Measurements from ENCODE around the gene CARD11.

CARD11 gene

DNA sequence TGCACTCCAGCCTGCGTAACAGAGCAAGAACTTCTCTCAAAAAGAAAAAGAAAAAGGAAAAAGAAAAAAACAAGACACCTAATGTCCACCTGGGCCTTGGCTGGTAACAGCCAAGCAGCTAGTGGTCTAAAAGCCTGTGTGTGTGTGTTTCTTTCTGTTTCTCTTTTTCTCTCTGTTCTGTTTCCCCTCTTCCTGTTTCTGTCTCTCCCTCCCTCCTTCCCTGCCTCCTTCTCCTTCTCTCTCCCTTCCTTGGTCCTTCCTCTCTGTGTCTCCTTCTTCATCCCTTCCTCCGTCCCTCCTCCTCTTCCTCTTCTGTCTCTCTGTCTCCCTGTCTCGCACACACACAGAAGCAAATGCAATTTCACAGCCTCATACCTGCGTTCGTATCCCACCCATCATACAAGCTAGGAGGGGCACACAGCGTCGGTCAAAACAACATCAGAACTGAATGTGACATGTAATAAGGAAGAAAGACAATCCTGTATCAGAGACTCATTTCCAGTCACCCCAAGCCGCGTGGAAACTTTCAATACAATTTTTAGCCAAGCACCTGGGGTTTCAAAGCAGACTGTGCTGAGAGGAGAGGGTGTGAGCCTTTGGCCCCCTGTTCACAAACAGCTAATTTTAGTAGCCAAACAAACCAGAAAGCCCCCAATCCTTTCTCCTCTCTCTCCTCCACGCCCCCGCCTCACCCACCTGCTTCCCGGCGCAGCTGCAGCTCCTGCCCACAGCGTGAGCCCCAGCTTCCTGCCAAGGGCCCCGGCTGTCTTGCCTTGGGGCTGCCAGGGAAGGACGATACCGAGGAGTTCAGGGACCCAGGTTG lies 149.3 kb downstream of the CARD11 start:
- peak; percentile 24 for DNase-seq

DNA sequence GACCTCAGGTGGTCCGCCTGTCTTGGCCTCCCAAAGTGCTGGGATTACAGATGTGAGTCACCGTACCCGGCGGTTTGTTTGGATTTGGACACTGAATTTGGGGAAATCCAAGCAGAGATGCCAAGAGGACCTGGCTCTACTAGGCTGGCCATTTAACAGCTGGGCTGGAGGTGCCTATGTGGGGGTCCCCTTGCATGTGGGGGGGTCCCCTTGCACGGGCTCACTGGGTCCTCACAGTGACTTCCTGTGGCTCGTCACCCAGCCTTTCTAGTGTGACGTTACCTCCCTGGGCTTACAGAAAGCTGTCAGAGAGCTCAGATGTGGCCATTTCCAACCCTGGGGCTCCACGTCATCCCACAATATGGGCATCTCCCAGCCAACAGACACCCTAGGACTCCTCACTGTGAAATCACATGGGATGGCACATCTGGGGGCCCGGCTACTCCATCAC lies 150.2 kb downstream of the CARD11 start:
- no peak for DNase-seq

DNA sequence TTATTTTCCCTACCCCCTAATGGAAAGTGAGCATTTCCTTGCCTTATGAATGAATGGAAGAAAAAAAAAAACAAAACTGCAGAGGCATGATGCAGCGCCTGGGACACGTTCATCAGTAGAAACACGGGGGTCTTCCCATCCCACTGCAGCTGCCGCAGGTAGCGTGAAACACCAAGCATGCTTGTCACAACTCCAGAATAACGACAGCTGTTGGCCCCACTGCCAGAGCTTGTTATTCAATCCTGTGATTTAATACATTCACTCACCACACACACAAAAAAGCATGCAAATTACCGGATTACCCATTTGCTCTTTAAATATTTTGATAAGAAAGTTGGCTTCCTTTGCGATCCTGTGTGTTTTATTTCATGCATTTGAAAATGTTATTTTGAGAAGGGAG lies 151.1 kb downstream of the CARD11 start:
- DNase-seq = no peak

DNA sequence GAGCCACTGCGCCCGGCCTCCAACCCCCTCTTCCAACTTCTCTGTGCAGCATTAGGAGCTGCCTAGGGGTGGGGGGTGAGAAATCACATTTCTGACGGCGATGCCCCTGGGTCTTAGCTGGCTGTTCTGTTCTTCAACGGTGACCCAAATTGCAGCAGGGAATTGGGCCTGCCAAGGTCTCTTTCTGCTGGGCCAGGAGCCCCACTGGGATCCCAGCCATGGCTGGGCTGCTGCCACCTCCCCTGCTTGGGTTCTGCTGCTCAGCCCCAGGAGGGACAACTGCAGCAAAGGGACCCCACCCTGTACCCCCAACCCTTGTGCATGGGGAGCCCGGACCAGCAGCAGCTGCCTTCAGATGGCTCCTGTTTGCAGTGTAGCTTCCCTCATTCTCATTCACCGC lies 155.9 kb downstream of the CARD11 start:
- DNase-seq = no peak

DNA sequence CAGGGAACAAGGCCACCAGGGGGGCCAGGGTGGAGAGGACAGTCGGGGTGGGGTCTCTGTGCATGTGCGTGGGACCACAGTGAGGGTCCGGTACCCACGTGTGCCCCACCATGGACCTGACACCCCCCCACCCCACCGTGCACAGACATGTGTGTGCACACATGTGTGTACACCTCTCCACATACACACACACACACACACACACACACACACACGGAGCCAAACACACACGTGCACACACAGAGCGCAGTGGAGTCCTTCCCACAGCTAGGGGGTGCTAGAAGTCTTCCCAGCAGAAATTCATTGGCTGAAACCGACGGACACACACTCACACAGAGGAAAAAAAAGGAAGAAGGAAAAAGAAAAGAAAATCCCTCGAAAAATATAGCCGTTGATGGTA lies 156.8 kb downstream of the CARD11 start:
- DNase-seq = no peak

DNA sequence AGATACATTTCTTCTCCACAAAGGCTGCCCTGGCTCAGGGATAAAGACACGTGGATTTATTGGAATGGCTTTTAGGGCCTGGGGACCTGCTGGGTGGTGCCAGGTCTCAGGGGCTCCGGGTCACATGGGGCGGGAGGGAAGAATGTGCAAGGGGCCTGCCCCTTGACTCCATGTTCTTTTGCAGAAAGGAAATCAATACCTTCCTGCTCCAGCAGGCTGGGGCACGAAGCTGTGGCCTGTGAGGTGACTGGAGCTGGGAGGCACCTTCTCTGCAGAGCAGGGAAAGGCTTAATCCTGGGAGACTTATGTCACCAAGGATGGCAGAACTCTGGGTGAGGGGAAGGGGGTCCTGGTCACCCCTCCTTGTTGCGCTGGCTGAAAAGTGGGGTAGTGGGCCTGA lies 157.3 kb downstream of the CARD11 start:
- no peak for DNase-seq

DNA sequence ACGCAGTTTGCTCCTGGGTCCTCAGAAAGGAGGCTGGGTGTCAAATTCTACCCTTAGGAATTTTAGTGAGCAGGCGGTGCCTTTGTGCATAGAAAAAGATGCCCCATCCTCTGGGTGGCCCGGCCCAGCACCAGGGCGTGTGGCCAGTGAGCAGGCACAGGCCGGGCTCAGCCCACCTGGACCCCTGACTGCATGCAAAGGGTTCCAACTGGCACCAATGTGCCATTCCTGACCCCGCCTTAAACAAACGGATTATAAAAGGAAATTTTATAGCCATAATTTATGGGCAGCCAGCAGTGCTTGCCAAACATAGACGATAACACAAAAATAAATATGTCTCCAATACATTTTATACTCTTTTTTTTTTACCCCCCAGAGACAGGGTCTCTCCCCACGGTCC lies 159.5 kb downstream of the CARD11 start:
- DNase-seq = no peak

DNA sequence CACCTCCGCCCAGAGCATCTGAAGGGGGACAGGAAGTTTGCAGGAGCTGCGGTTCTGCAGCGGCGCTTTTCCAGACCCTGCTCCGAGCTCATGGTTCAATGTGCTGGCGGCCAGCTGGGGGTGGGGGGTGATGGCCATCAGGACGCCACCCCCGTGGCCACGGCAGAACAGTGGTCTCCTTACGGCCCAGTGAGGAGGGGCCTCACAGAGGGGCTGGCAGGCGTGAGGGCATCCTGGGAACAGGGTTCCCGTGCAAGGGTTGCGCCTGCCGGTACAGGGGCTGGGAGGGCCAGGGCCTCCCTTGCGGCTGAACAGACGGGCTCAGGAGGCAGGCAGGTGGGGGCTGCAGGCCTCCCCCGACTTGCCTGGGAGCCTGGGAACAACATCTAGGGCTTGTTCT lies 160.6 kb downstream of the CARD11 start:
- DNase-seq = no peak

DNA sequence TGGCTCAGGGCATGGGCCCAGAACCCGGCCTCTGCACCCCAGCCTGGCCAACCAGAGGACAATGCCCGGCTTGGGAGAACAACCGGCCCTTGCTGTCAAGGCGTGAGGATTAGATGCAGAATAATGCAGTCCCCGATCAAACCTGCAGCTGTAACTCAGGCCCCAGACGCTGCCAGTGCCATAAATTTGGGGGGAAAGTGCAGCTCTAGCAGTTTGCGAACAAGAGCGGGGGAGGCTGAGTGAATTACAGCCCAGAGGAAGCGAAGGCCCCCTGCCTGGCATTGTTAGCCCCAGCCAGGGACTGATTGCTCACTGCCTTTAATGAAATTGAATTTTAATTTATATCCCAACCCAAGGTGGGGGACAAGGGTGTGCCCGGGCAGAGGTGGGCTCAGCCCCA lies 161.6 kb downstream of the CARD11 start:
- DNase-seq = no peak

DNA sequence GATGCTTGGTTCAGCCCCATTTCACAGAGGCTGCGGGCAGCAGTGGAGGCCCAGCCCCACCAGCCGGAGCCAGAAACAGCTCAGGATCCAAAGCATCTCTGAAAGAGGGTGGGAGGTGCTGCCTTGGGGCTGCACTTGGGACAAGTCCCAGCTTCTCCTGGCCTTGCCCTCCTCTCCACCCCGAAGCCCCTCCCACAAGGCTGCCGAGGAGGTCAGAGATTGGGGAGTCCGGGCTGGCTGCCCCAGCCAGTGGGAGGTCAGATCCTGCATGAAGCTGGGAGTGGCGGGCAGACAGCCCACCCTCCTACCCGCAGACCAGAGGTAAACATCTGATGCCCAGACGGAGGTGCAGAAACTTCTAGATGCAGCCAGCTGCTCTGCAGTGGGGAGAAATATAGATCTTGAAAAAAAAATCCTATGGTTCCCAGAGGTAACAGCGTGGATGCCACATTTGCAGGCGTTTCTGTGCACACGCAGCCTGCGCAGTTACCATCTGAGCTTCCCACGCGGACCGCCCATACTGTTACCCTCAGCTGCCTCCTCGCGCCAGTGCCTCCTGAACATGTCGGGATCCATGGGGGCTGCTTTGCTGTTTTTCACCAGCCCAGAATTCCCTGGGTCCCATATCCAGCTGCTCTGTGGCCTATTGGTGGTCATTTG lies 162.7 kb downstream of the CARD11 start:
- DNase-seq = no peak

DNA sequence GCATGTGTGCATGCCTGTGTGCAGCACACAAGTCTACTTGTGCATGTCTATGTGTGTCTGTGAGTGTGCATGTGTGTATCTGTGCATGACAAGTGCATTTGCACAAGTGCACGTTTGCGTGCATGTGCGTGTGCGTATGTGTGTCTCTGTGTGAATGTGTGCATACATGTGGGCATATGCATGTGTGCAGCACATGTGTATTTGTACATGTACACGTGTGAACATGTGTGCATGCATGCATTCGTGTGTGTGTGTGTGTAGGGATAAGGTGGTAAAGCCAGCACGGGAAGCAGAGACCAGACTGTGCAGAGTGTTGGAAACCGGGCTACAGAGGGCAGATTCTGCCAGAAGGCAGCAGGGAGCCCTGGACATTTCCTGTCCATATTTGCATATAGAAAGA lies 163.6 kb downstream of the CARD11 start:
- DNase-seq = no peak

DNA sequence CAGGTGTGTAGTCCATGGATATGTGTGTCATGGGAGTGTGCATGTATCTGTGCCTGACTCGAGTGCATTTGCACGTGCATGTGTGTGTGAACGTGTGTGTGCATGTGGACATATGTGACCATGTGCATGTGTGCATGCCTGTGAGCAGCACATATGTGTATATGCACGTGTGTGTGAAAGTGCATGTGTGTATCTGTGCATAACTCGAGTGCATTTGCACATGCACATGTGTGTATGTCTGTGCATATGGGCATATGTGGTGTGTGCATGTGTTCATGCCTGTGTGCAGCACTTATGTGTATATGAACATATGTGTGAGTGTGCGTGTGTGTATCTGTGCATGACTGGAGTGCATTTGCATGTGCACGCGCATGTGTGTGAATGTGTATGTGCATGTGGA lies 164.3 kb downstream of the CARD11 start:
- no peak for DNase-seq

DNA sequence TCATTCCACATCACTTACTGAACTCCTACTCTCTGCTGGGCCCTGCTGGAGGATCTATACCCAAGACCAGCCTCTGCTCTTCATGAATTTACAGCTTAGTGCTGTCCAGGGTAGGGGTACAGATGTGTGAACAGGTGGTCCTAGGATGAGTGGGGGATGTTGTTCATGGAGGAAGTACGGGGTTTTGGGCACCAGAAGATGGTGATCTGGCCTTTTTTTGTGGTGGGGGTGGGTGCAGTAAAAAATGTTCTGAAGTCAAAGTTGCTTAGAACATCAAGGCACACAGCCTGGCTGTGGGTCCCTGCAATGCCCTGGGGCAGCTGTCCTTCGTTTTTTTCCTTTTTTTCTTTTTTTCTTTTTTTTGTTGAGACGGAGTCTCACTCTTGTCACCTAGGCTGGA lies 165.4 kb downstream of the CARD11 start:
- DNase-seq = no peak

DNA sequence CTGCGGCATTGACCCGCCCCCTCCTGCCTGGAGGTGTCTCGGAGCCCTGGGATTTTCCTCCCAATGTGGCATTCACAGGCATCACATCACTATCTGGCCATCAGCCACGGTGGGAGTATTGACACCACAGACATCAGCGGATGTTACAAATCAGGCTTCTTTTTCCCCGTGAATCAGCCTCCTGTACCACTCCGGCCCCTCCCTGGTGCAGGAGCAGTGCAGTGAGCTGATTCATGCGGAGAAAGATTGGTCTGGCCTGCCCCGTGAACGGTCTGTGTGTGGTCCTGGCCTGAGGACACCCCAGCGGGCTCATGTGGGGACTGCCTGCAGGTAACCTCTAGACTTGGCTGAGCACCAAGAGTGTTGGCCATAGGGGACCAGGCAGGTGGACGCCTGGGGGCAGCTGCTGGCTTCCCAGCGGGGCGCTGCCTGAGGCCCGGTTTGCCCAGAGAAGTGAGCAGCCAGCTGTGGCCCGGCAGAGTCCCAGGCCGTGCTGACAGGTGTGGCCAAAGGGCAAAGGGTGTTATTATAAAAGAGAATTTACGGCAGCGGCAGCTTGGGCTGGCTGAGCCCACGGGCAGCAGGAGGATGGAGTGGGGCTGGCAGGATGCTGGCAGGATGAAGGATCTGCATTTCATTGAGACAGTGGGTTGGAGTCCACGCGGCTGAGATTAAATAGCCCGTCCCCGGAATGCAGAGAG lies 167.5 kb downstream of the CARD11 start:
- DNase-seq = no peak

DNA sequence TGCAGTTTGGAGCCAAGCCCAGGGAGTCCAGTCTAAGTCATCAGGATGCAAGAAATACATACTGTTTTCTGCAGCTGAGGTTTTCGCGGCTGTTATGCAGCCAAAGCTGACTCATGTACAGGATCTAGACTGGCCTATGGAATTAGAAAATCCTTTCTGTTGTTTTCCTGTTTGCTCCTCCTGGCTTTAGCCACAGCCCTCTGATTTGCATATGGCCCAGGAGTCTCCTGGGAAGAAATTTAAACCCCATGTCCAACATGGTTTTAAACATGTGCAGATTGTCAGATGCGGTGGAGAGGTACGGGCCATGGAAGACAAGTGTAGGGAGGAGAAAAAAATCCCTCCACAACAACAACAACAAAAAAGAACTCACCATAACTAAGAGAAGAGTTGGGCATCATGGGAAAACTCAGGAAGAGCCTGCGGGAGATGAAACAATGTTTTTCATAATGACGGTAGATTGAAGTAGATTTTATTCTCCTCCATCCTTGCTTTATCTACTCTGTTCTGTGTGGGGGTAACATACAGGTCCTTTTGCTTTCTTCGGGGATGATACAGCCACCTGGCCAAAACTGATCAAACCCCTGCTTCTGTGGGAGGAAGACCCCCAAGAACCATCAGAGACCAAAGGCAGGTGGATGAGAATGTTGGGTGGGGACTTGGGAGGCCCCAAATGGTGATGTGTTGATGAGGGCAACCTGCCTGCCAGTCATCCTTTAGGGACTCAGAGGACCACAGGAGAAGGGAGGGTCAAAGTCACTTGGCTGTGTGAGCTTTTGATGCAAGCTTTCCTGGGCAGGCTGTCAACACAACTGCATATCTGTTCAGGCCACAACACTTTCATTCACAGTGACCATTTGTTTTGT lies 169.7 kb downstream of the CARD11 start:
- DNase-seq = no peak

DNA sequence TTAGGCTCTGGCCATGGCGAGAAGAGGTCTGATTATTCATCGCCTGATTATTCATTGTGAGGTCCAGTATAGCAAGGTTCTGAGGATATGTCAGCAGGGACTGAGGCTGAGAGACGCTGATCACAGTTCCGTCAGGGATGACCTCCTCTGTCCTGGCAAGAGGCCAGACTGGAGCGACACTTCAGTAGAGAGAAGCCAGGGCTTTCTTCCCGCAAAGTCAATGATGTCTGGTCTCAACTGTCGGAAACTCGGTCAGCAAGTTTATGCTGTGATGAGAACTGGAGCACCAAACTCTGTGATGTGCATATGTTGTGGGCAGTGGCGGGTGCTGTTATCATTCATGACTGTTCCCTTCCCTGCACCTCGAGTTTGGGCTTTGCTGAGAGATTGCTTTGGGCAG lies 170.5 kb downstream of the CARD11 start:
- DNase-seq = no peak

DNA sequence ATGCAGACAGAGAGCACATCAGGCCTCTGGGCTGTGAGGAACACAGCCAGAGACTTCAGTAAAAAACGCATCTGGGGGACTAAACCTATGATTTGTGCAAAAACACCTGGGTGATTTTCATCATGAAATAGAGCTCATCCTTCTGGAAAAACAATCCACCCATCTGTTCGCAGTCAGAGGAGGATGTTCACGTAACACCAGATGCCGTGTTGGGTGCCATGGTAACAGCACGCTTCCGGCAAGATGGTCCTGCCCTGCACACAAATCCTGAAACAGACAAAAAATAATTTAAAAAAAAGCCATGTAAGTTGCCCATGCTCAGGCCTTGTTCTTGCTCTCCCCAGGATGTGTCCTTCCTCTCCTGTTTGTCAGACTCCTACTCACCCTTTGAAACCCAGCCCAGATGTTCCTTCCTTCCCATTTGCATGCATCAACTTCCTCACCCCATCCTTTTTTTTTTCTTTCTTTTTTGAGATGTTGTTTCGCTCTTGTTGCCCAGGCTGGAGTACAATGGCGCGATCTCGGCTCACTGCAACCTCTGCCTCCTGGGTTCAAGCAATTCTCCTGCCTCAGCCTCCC lies 171.3 kb downstream of the CARD11 start:
- no peak for DNase-seq

DNA sequence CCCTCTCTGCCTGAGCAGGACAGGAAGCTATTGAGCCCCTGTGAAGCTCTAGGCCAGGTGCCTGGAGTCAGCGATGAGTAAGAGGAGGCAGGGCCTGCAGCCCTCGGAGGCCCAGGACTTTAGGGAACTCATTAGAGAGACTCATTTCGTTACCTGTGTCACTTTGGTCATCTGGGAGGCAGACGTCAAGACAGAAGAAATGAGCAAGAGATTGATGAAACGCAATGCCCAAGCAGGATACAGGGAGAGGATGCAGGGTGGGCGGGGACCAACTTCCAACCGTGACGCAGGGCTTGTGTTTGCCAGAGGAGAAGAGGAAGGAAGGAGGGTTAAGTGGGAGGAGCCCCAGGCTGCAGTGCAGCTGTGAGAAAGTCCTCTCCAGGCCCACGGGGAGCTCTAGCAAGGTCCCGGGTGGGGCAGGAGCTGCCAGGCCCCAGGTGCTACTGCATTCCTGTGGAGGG lies 173.2 kb downstream of the CARD11 start:
- DNase-seq = no peak

DNA sequence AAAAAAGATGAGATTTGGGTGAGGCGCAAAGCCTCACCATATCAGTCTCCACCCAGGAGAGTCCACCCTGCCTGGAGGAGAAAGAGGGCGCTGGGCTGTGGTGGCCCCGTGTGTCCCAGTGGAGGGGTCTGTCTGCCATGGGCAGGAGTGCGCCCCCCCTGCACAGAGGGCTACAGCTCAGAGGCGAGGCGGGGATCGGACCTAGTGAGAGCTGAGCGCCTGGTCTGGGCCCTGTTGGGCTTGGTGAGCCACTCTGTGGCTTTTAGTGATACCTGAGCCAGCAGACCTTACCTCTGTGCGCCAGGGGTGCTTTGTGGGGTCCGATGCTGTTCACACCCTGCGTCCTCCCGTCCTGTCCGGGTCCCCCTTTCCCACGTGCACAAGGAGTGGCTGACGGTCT lies 173.7 kb downstream of the CARD11 start:
- no peak for DNase-seq

DNA sequence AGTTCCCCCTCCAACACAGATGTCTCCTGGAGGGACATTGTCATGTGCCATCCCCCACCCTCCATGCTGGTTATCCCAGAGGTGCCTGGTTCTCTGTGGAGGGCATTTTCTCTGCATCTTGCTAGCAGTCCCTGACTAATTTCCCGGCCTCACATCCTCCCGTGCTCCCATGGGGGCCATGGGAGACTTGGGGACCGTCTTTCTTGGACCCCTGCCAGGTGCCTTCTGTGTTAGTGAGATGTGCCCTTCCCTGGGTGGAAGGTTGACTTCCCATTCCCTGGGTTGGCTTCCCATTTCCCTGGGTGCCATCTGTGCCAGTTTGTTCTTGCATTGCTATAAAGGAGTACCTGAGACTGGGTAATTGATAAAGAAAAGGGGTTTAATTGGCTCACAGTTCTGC lies 177.1 kb downstream of the CARD11 start:
- DNase-seq = no peak

DNA sequence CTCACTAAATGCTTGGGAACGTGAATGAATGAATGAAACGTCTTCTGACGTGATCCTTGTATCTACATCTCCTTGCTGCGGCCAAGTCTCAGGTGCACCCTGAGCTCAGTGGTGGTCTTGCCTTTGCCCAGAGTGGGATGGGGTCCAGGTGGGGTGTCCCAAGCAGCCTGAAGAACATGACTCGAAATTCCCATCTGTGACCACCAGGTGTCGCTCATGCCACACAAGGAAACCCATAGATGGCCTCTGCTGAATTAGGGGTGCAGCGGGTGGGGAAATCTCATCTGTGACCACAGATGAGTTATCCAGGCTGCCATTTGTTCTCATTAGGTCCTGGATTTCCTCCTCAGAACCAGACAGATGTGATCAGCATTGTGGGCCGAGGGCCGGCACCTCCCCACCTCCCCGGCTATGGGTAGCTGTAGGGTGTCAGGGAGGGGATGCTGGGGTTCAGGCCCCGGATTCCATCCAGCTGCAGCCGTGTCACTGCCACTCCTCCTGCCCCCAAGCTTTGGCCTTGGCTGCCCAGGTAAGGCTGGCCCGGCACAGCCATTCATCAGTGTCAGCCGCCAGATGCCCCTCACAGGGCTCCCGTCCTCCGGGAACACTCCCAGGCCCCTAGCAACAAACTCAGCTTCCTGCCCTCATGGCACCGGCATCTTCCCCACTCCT lies 178.5 kb downstream of the CARD11 start:
- DNase-seq = peak; percentile 36

Data from NK-92 treated with Interleukin-12 subunit alpha and Interleukin-12 subunit beta, amount 100 ng/mL, for 24 hours (cell line).